Activated naive CD4-positive, alpha-beta T cell treated with anti-CD3 and anti-CD28 coated beads, Interleukin-2, amount 10 ng/mL, durations not matched to agents 7 days and 5 days (primary cell): Measurements from ENCODE around the gene CACYBP.

ENCODE experiments used
- CTCF ChIA-PET: fragments of 350-600 bp; sonication (Branson Sonifier 250); formaldehyde crosslinking; loops from one replicate; lab custom pipeline; 2021; ENCODE audit warnings: antibody characterized with exemption; lab: Charles Lee
- DNase-seq: peaks from one replicate; pipeline ENCODE4 v3.0.0-alpha.2; 2020
- H3K27ac Mint-ChIP-seq: one replicate; pipeline ENCODE4 v1.8.0; 2021; ENCODE audit warnings: mild to moderate bottlenecking, moderate library complexity, mixed read lengths
- H3K27me3 Mint-ChIP-seq: one replicate; pipeline ENCODE4 v1.8.0; 2021; ENCODE audit warnings: mild to moderate bottlenecking, mixed read lengths
- H3K36me3 Mint-ChIP-seq: one replicate; pipeline ENCODE4 v1.8.0; 2021; ENCODE audit warnings: mixed read lengths
- H3K4me1 Mint-ChIP-seq: one replicate; pipeline ENCODE4 v1.8.0; 2021; ENCODE audit warnings: mixed read lengths
- H3K4me3 Mint-ChIP-seq: one replicate; pipeline ENCODE4 v1.8.0; 2021; ENCODE audit warnings: mild to moderate bottlenecking, moderate library complexity, mixed read lengths
- H3K9me3 Mint-ChIP-seq: one replicate; pipeline ENCODE4 v1.8.0; 2021; ENCODE audit warnings: mixed read lengths

CACYBP gene

GRCh38 chr1:174988539-174988938 is 11.2 kb upstream of the CACYBP start:
- Mint-ChIP-seq H3K4me3 (no peak overlapping the region), H3K27me3 (no peaks in the 10 kb centered on the region), H3K36me3 (peaks cover 39% of the 10 kb centered on the region), H3K9me3 (no peaks in the 10 kb centered on the region), H3K4me1 (peaks cover 36% of the 10 kb centered on the region), H3K27ac (no peak overlapping the region)
- CTCF ChIA-PET: interaction anchor here (1.0 kb wide), 1 partner anchor 218 kb away, joined by 3 read pairs; no protein-coding TSS in a partner anchor
- DNase-seq: no peak

- CTCF ChIA-PET: interaction anchor here (1.0 kb wide), 1 partner anchor 219 kb away, joined by 3 read pairs; no protein-coding TSS in a partner anchor
- DNase-seq: no peak
- peaks cover 34% of the 10 kb centered on the region for H3K4me1 Mint-ChIP-seq
- H3K36me3 Mint-ChIP-seq: peaks cover 42% of the 10 kb centered on the region
- H3K9me3 Mint-ChIP-seq: no peaks in the 10 kb centered on the region
- peak overlapping the region; percentile 75 for H3K27ac Mint-ChIP-seq
- H3K4me3 Mint-ChIP-seq: no peak overlapping the region
- no peaks in the 10 kb centered on the region for H3K27me3 Mint-ChIP-seq
Measured at GRCh38 chr1:174988986-174989385, 10.8 kb upstream of the CACYBP start.

- peak overlapping the region; percentile 52 for H3K4me3 Mint-ChIP-seq
- H3K27ac Mint-ChIP-seq: peak overlapping the region; percentile 75
- peaks cover 33% of the 10 kb centered on the region for H3K4me1 Mint-ChIP-seq
- CTCF ChIA-PET: interaction anchor here (0.8 to 1.0 kb wide), 5 partner anchors 9 to 219 kb away, joined by 3 to 4 read pairs (median 3); no protein-coding TSS in a partner anchor
- DNase-seq: no peak
- no peaks in the 10 kb centered on the region for H3K9me3 Mint-ChIP-seq
- peaks cover 42% of the 10 kb centered on the region for H3K36me3 Mint-ChIP-seq
- H3K27me3 Mint-ChIP-seq: no peaks in the 10 kb centered on the region
Measured at GRCh38 chr1:174989536-174990220, 10.1 kb upstream of the CACYBP start.

- H3K36me3 Mint-ChIP-seq: peaks cover 40% of the 10 kb centered on the region
- CTCF ChIA-PET: interaction anchor here (0.8 to 1.0 kb wide), 3 partner anchors 8 to 191 kb away, joined by 3 to 4 read pairs (median 3); no protein-coding TSS in a partner anchor
- peak overlapping the region; percentile 87 for H3K27ac Mint-ChIP-seq
- peak overlapping the region; percentile 74 for H3K4me3 Mint-ChIP-seq
- H3K4me1 Mint-ChIP-seq: peaks cover 27% of the 10 kb centered on the region
- no peak for DNase-seq
- no peaks in the 10 kb centered on the region for H3K27me3 Mint-ChIP-seq
- no peaks in the 10 kb centered on the region for H3K9me3 Mint-ChIP-seq
Measured at GRCh38 chr1:174990382-174990999, 9.3 kb upstream of the CACYBP start.

GRCh38 chr1:174991473-174991872 is 8.3 kb upstream of the CACYBP start:
- Mint-ChIP-seq H3K9me3 (no peaks in the 10 kb centered on the region), H3K27me3 (no peaks in the 10 kb centered on the region), H3K27ac (no peak overlapping the region), H3K4me3 (no peak overlapping the region), H3K36me3 (peaks cover 38% of the 10 kb centered on the region), H3K4me1 (peaks cover 26% of the 10 kb centered on the region)
- no peak for DNase-seq
- CTCF ChIA-PET: interaction anchor here (2.3 kb wide), 1 partner anchor 8 kb away, joined by 6 read pairs; no protein-coding TSS in a partner anchor

GRCh38 chr1:174995121-174995520 is 4.6 kb upstream of the CACYBP start:
- CTCF ChIA-PET: interaction anchor here (1.8 to 2.7 kb wide), 2 partner anchors 9 to 12 kb away, joined by 5 to 10 read pairs; no protein-coding TSS in a partner anchor
- no peak overlapping the region for H3K27ac Mint-ChIP-seq
- H3K27me3 Mint-ChIP-seq: no peaks in the 10 kb centered on the region
- H3K4me1 Mint-ChIP-seq: peaks cover 22% of the 10 kb centered on the region
- DNase-seq: no peak
- H3K4me3 Mint-ChIP-seq: no peak overlapping the region
- H3K36me3 Mint-ChIP-seq: peaks cover 19% of the 10 kb centered on the region
- H3K9me3 Mint-ChIP-seq: no peaks in the 10 kb centered on the region

- H3K36me3 Mint-ChIP-seq: peaks cover 13% of the 10 kb centered on the region
- CTCF ChIA-PET: interaction anchor here (1.8 to 2.7 kb wide), 2 partner anchors 10 to 12 kb away, joined by 5 to 10 read pairs; no protein-coding TSS in a partner anchor
- peaks cover 19% of the 10 kb centered on the region for H3K4me1 Mint-ChIP-seq
- H3K27me3 Mint-ChIP-seq: no peaks in the 10 kb centered on the region
- no peak overlapping the region for H3K4me3 Mint-ChIP-seq
- H3K9me3 Mint-ChIP-seq: no peaks in the 10 kb centered on the region
- H3K27ac Mint-ChIP-seq: no peak overlapping the region
- no peak for DNase-seq
Measured at GRCh38 chr1:174995916-174996315, 3.8 kb upstream of the CACYBP start.

GRCh38 chr1:174996476-174996875 is 3.3 kb upstream of the CACYBP start:
- Mint-ChIP-seq H3K27me3 (no peaks in the 10 kb centered on the region), H3K4me3 (no peak overlapping the region), H3K36me3 (peaks cover 15% of the 10 kb centered on the region), H3K27ac (no peak overlapping the region), H3K4me1 (peaks cover 22% of the 10 kb centered on the region), H3K9me3 (no peaks in the 10 kb centered on the region)
- CTCF ChIA-PET: interaction anchor here (1.8 to 2.7 kb wide), 2 partner anchors 11 to 13 kb away, joined by 5 to 10 read pairs; no protein-coding TSS in a partner anchor
- DNase-seq: no peak

- H3K4me1 Mint-ChIP-seq: peaks cover 27% of the 10 kb centered on the region
- no peaks in the 10 kb centered on the region for H3K27me3 Mint-ChIP-seq
Measured at GRCh38 chr1:174997041-174997440, 2.7 kb upstream of the CACYBP start.

GRCh38 chr1:174998569-174999215 is 1.1 kb upstream of the CACYBP start:
- Mint-ChIP-seq H3K4me3 (no peak overlapping the region), H3K27ac (no peak overlapping the region), H3K27me3 (no peaks in the 10 kb centered on the region), H3K36me3 (peaks cover 22% of the 10 kb centered on the region), H3K9me3 (no peaks in the 10 kb centered on the region), H3K4me1 (peaks cover 41% of the 10 kb centered on the region)
- CTCF ChIA-PET: interaction anchor here (0.7 to 4.6 kb wide), 14 partner anchors 9 to 253 kb away, joined by 3 to 17 read pairs (median 4); partner anchors contain the start of gene MRPS14
- DNase-seq: peak; percentile 62

More at GRCh38 chr1:174997041-174997440, 2.7 kb upstream of the CACYBP start:
- H3K36me3 Mint-ChIP-seq: peaks cover 17% of the 10 kb centered on the region
- no peak overlapping the region for H3K27ac Mint-ChIP-seq
- DNase-seq: no peak
- H3K9me3 Mint-ChIP-seq: no peaks in the 10 kb centered on the region
- no peak overlapping the region for H3K4me3 Mint-ChIP-seq
- CTCF ChIA-PET: interaction anchor here (2.7 to 4.6 kb wide), 2 partner anchors 11 to 13 kb away, joined by 10 to 17 read pairs; no protein-coding TSS in a partner anchor

GRCh38 chr1:174999216-174999935 is 371 bp upstream of the CACYBP start:
- Mint-ChIP-seq H3K27me3 (no peaks in the 10 kb centered on the region), H3K9me3 (no peaks in the 10 kb centered on the region), H3K27ac (no peak overlapping the region), H3K4me1 (peaks cover 48% of the 10 kb centered on the region), H3K36me3 (peaks cover 23% of the 10 kb centered on the region), H3K4me3 (no peak overlapping the region)
- CTCF ChIA-PET: interaction anchor here (0.7 to 4.6 kb wide), 15 partner anchors 10 to 254 kb away, joined by 3 to 17 read pairs (median 5); partner anchors contain the start of gene MRPS14
- DNase-seq: peak; percentile 97

GRCh38 chr1:175000697-175001187 is 995 bp downstream of the CACYBP start:
- peaks cover 31% of the 10 kb centered on the region for H3K36me3 Mint-ChIP-seq
- no peak overlapping the region for H3K4me3 Mint-ChIP-seq
- no peaks in the 10 kb centered on the region for H3K9me3 Mint-ChIP-seq
- H3K27ac Mint-ChIP-seq: no peak overlapping the region
- H3K27me3 Mint-ChIP-seq: no peaks in the 10 kb centered on the region
- DNase-seq: no peak
- CTCF ChIA-PET: interaction anchor here (1.0 to 4.6 kb wide), 5 partner anchors 14 to 232 kb away, joined by 3 to 17 read pairs (median 3); partner anchors contain the start of gene MRPS14
- peaks cover 57% of the 10 kb centered on the region for H3K4me1 Mint-ChIP-seq

GRCh38 chr1:175002910-175003517 is 3.3 kb downstream of the CACYBP start:
- peaks cover 54% of the 10 kb centered on the region for H3K4me1 Mint-ChIP-seq
- H3K27ac Mint-ChIP-seq: no peak overlapping the region
- H3K36me3 Mint-ChIP-seq: peaks cover 40% of the 10 kb centered on the region
- H3K27me3 Mint-ChIP-seq: no peaks in the 10 kb centered on the region
- no peak overlapping the region for H3K4me3 Mint-ChIP-seq
- DNase-seq: no peak
- H3K9me3 Mint-ChIP-seq: no peaks in the 10 kb centered on the region
- CTCF ChIA-PET: interaction anchor here (0.6 to 1.0 kb wide), 2 partner anchors 18 to 126 kb away, joined by 3 read pairs; no protein-coding TSS in a partner anchor
